HG03571 (cell line): ENCODE measurements around the gene TMEM145.
"Not testable (repeated sequence)": the region's sequence is repeated elsewhere in the genome, so short reads cannot be mapped to it uniquely, and the experiment has no call there.

Source experiments
- ATAC-seq: cut with Tn5 transposase; IDR thresholded peaks from one replicate; pipeline ENCODE4 v1.9.1; 2021; ENCODE audit not compliant: unreplicated experiment

TMEM145 gene

GRCh38 chr19:42333975-42334696 lies 21.0 kb downstream of the TMEM145 start:
- ATAC-seq, result no peak

- ATAC-seq, result no peak
Measured at GRCh38 chr19:42334697-42335373, 21.7 kb downstream of the TMEM145 start.

GRCh38 chr19:42335374-42335936 lies 22.3 kb downstream of the TMEM145 start:
- no peak for ATAC-seq

GRCh38 chr19:42335971-42336370 lies 22.9 kb downstream of the TMEM145 start:
- no peak for ATAC-seq

- ATAC-seq, result not testable (repeated sequence)
Measured at GRCh38 chr19:42339126-42339860, 26.2 kb downstream of the TMEM145 start.

- ATAC-seq, result not testable (repeated sequence)
Measured at GRCh38 chr19:42339922-42340321, 26.8 kb downstream of the TMEM145 start.

- ATAC-seq, result no peak
Measured at GRCh38 chr19:42343344-42344110, 30.4 kb downstream of the TMEM145 start.

- ATAC-seq, result no peak
Measured at GRCh38 chr19:42344336-42344893, 31.3 kb downstream of the TMEM145 start.

- no peak for ATAC-seq
Measured at GRCh38 chr19:42345191-42345812, 32.2 kb downstream of the TMEM145 start.

- ATAC-seq, result no peak
Measured at GRCh38 chr19:42348211-42348610, 35.1 kb downstream of the TMEM145 start.

GRCh38 chr19:42349378-42350107 lies 36.4 kb downstream of the TMEM145 start:
- ATAC-seq, result no peak

- no peak for ATAC-seq
Measured at GRCh38 chr19:42350417-42350816, 37.3 kb downstream of the TMEM145 start.

GRCh38 chr19:42351079-42351735 lies 38.1 kb downstream of the TMEM145 start:
- no peak for ATAC-seq

- ATAC-seq, result no peak
Measured at GRCh38 chr19:42352301-42353259, 39.5 kb downstream of the TMEM145 start.

- no peak for ATAC-seq
Measured at GRCh38 chr19:42353341-42354015, 40.4 kb downstream of the TMEM145 start.

- no peak for ATAC-seq
Measured at GRCh38 chr19:42355896-42356295, 42.8 kb downstream of the TMEM145 start.

GRCh38 chr19:42356686-42357085 lies 43.6 kb downstream of the TMEM145 start:
- ATAC-seq, result no peak
